Measurements from ENCODE around the gene PFDN6. TPM values are rescaled to one million over a fixed set of nuclear protein-coding genes. Genes with fewer than 3 reads are reported as not detected.

Gene PFDN6
- total RNA-seq, result 45.7 and 55.3 TPM in 2 replicates

DNA sequence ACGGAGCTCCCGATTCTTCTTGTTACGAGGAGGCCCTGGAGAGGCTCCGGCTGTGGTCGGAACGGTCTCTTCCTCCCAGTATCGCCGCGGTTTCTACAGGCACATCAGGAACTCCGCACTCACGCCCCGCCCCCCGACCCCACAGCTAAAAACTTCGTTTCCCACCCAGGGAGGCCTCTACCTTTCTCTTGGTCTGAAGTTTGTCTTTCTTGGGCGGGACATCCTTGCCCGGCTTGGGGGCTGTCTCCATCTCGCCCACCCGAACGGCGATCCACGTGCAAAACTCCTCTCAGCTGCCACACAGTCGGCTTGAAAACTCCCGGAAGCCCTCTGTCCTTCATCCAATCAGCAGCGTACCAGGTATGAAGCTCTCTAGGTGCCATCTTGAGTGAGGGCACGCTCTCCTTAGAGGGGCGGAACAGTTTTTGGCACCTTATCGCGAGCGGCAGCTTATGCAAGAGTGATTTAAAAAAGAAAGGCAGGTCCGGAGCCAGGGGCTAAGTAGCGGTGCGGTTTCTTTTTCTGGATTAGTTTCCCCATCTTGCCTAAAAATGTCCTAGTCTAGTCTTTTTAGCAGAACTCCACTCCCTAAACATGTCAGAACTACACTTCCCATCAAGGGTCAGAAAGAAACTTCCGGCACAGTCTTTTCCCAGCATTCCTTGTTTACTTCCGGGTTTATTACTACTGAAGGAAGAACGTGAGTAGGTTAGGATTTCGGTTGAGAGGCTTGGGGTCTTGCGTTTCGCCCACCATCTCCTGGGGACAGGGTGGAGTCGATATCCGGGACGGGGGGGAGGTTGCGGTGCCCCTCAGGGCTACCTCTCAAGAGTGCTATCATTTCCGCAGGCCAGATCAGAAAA is at the start of gene PFDN6, which contains the start of gene WDR46:
PFDN6 (plus strand) TSS at position 681 of the 863 bp plus-strand sequence. CDS start 256 bp downstream, outside the sequence.
WDR46 (minus strand) TSS at position 319 of the 863 bp plus-strand sequence; CDS start at position 250, 69 bp downstream.

DNA sequence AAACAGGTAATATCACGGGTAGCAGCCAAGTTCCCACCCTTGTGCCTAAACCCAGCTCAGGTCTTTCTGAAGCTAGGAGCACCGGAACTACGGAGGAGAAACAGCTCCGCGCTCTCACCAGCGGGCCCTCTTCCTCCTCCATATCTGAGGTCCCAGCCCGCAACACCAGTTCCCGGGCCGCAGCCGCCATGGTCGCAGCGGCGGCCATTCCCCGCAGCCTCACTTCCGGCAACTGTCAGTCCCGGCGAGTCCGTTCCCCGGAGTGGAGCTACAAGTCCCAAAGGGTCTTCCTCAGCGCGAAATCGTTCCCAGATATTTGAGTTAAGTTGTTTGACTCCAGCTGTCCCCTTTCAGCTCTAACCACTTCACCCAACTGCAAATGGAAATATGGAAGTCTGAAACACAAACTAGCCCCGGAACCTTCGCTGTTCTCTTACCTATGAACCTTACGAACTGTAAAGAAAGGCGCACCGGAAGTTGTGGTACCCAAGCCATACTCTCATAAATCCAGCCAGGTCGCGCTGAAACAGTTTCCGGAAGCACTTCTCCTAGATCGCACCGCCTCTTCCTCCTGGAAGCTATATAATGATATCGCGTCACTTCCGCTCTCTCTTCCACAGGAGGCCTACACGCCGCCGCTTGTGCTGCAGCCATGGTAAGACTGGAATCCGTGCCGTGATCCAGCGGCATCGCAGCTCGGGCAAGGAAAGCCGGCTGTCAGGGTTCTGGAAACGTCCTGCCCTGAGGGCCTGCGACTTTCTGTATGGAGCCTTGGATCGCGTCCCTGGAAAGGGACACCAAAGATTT is 17.7 kb upstream of the PFDN6 start, which contains the start of the genes RPS18 and VPS52:
RPS18 (plus strand) TSS at position 608 of the 807 bp plus-strand sequence; CDS start at position 653, 45 bp downstream.
VPS52 (minus strand) TSS at position 409 of the 807 bp plus-strand sequence; CDS start at position 208, 201 bp downstream.

DNA sequence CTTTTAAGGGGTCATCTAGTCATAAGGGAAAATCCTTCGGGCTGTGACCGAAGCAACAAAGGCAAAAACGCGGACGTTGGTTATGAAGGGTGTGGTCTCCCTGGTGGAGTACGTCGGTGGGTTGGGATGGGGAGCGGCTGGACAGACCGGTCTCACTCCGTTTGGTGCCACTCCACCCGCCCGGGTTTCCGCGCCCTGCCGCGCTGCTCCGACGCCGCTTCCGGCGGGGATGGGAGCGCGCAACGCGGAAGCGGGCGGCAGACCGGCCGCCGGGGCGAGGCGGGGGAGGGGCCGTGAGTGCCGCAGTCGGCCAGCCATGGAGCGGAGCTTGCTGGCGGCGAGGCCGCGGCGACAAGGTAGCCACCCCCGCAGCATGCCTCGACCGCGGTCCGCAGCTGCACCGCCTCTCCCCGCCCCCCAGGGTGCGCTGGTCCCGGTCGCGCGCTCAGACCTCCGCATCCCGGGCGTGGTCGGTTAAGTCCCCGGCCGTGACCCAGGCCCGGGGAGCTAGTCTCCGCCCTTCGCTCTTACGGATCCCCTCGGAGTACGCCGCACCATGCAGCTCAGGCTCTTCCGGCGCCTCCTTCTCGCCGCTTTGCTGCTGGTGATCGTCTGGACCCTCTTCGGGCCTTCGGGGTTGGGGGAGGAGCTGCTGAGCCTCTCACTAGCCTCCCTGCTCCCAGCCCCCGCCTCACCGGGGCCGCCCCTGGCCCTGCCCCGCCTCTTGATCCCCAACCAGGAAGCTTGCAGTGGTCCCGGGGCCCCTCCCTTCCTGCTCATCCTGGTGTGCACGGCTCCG is 12.3 kb upstream of the PFDN6 start, which contains the start of gene B3GALT4:
B3GALT4 (plus strand) TSS at position 260 of the 799 bp plus-strand sequence; CDS start at position 557, 297 bp downstream.

DNA sequence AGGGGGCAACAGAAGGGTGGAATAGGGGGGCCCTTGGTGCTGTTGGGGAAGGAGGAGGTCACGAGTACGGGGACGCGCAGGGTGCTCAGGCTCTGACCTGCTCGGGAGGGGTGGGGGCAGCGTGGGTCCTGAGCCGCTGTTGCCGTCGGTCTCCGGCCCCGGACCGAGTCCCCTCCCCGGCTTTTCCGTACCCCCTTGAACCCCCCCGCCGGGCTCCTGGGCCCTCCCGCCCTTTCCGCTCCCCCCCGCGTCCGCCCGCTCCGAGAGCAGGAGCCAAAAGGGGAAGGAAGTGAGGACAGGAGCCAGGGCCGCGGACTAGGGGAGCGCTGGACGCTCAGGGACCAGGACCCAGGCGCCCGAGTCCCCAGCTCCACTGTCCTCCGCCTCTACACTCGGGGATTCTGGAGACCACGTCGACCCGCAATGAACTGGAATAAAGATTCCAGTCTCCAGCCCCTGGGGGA is 9.4 kb downstream of the PFDN6 start, which contains the start of gene RGL2:
RGL2 (minus strand) TSS at position 170 of the 464 bp plus-strand sequence. CDS start 332 bp downstream, outside the sequence.

DNA sequence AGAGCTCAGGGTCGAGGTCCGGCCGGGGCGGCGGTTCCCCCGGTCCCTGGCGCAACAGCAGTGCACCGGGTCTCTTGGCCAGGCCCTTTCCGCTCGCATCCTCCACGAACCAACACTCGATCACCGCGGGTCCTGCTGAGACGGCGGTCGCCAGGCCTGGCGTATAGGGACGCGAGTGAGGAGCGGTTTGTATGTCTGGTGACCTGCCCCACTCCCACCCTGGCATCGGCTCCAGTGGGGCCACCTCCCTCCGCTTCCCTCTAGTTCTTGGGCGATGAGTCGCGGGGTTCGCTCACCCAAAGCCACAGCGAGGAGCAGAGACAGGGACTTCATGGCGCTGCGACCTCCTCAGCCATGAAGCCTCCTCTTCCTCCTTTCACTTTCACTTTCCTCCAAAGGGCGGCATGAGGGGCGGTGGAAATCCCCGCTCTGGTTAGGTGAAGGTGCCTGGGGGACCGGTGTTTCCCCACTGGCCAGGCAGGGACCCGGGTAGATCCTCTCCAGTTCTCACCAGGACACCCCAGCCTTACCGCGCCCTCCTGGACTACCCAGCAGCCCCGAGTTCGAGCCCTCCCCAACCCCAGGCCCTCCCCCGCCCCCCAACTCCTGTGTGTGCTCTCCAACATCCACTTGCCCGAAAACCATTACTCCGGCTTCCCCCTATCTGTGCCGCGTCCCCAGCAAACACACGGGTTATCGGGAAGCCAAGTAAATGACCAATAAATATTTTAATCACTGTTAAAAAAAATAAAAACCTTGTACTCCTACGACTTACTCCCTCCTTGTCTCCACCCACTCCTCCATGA is 24.5 kb downstream of the PFDN6 start, which contains the start of gene TAPBP:
TAPBP (minus strand) TSS at position 370 of the 806 bp plus-strand sequence; CDS start at position 333, 37 bp downstream.

DNA sequence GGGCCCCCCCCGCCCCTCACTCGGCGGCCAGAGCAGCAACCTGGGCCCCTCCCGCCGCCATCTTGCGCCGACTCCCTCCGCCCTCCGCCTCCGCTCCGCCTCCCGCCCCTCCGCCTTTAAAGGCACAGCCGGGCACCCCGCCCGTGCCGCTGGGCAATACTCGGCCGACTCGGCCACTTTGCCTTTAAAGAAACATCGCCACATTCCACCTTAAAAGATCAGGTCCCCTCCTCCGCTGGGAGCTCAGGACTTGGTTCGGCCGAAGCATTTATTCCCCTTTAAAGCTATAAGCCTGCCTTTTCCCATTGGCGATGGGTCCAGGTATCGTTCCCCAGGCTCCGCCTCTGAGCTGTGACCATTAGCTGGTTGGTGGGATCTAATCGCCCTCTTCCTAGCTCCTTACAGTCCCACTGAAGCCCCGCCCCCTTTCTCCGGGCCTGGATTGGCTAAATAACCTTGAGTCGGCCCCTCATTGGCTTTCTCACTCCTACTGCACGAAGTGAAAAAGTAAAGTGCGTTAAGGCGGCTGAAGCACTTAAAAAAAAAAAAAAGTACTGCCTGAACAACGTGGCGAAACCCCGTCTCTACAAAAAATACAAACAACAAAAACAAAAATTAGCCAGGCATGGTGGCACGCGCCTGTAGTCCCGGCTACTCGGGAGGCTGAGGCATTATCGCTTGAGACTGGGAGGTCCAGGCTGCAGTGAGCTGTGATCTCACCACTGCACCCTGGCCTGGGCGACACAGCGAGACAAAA is 28.4 kb downstream of the PFDN6 start, which contains the start of gene ZBTB22:
ZBTB22 (minus strand) TSS at position 76 of the 757 bp plus-strand sequence. CDS start 828 bp downstream, outside the sequence.

Other genes with a start within 250 kb of the PFDN6 start
- 2.8 and 7.6 TPM in 2 replicates for gene HLA-DPA1, start 216.0 kb upstream of the PFDN6 start, total RNA-seq
- 4.1 and 10.1 TPM in 2 replicates for gene HLA-DPB1, start 213.6 kb upstream of the PFDN6 start, total RNA-seq
- gene COL11A2, start 97.1 kb upstream of the PFDN6 start, total RNA-seq, result 0.05 and 0.06 TPM in 2 replicates
- gene RXRB, start 88.9 kb upstream of the PFDN6 start, total RNA-seq, result 19.2 and 20.3 TPM in 2 replicates
- 133 and 143 TPM in 2 replicates for gene SLC39A7, start 88.7 kb upstream of the PFDN6 start, total RNA-seq
- gene HSD17B8, start 84.9 kb upstream of the PFDN6 start, total RNA-seq, result 2.2 and 6.6 TPM in 2 replicates
- gene RING1, start 81.1 kb upstream of the PFDN6 start, total RNA-seq, result 13.6 and 13.9 TPM in 2 replicates
- gene VPS52, start 17.7 kb upstream of the PFDN6 start, total RNA-seq, result 13.3 and 29.0 TPM in 2 replicates
- gene RPS18, start 17.5 kb upstream of the PFDN6 start, total RNA-seq, result 3,899 and 4,707 TPM in 2 replicates
- 2.3 and 2.7 TPM in 2 replicates for gene B3GALT4, start 12.5 kb upstream of the PFDN6 start, total RNA-seq
- gene WDR46, start 362 bp upstream of the PFDN6 start, total RNA-seq, result 55.5 and 57.8 TPM in 2 replicates
- 16.1 and 17.8 TPM in 2 replicates for gene RGL2, start 9.3 kb downstream of the PFDN6 start, total RNA-seq
- 47.9 and 50.1 TPM in 2 replicates for gene TAPBP, start 24.5 kb downstream of the PFDN6 start, total RNA-seq
- gene ZBTB22, start 28.1 kb downstream of the PFDN6 start, total RNA-seq, result 13.9 and 17.1 TPM in 2 replicates
- gene DAXX, start 33.4 kb downstream of the PFDN6 start, total RNA-seq, result 33.6 and 35.2 TPM in 2 replicates
- 1.3 and 5.0 TPM in 2 replicates for gene KIFC1, start 102.2 kb downstream of the PFDN6 start, total RNA-seq
- gene PHF1, start 121.4 kb downstream of the PFDN6 start, total RNA-seq, result 22.2 and 32.6 TPM in 2 replicates
- 124 and 165 TPM in 2 replicates for gene CUTA, start 128.5 kb downstream of the PFDN6 start, total RNA-seq
- gene SYNGAP1, start 130.5 kb downstream of the PFDN6 start, total RNA-seq, result 8.1 TPM in 2 replicates
- gene ZBTB9, start 165.0 kb downstream of the PFDN6 start, total RNA-seq, result 2.6 and 4.7 TPM in 2 replicates